ENCODE results near the gene IKZF4.
"Not testable (repeated sequence)": the region's sequence is repeated elsewhere in the genome, so short reads cannot be mapped to it uniquely, and the experiment has no call there.

The IKZF4 gene

GRCh38 chr12:56040151-56040550, 19.3 kb downstream of the IKZF4 start:
- no peak for DNase-seq (ENCODE audit: low spot score)

GRCh38 chr12:56040963-56041551, 20.2 kb downstream of the IKZF4 start:
- no peak for DNase-seq (ENCODE audit: low spot score)

GRCh38 chr12:56041552-56042429, 20.9 kb downstream of the IKZF4 start, which contains the start of gene RPS26:
TSS of gene RPS26 (plus strand) at chr12:56041918. CDS start at chr12:56042167, 249 bp downstream.
- DNase-seq (ENCODE audit: low spot score): peak; percentile 96

GRCh38 chr12:56042430-56042813, 21.6 kb downstream of the IKZF4 start:
- not testable (repeated sequence) for DNase-seq (ENCODE audit: low spot score)

GRCh38 chr12:56042843-56043242, 22.0 kb downstream of the IKZF4 start:
- no peak for DNase-seq (ENCODE audit: low spot score)

GRCh38 chr12:56046027-56046780, 25.4 kb downstream of the IKZF4 start:
- no peak for DNase-seq (ENCODE audit: low spot score)

- DNase-seq (ENCODE audit: low spot score): no peak
These were observed 32.6 kb downstream of the IKZF4 start for GRCh38 chr12:56053407-56053893.

GRCh38 chr12:56059964-56060363, 39.1 kb downstream of the IKZF4 start:
- DNase-seq (ENCODE audit: low spot score): not testable (repeated sequence)

GRCh38 chr12:56061982-56062381, 41.1 kb downstream of the IKZF4 start:
- no peak for DNase-seq (ENCODE audit: low spot score)

- no peak for DNase-seq (ENCODE audit: low spot score)
These were observed 42.2 kb downstream of the IKZF4 start for GRCh38 chr12:56062996-56063395.

GRCh38 chr12:56071648-56072047, 50.8 kb downstream of the IKZF4 start:
- no peak for DNase-seq (ENCODE audit: low spot score)

- no peak for DNase-seq (ENCODE audit: low spot score)
These were observed 53.6 kb downstream of the IKZF4 start for GRCh38 chr12:56074396-56074795.

GRCh38 chr12:56077966-56078365, 57.1 kb downstream of the IKZF4 start:
- DNase-seq (ENCODE audit: low spot score): not testable (repeated sequence)

- no peak for DNase-seq (ENCODE audit: low spot score)
These were observed 57.6 kb downstream of the IKZF4 start for GRCh38 chr12:56078427-56078826.

- peak; percentile 35 for DNase-seq (ENCODE audit: low spot score)
These were observed 58.3 kb downstream of the IKZF4 start for GRCh38 chr12:56078931-56079722.

GRCh38 chr12:56079723-56080555, 59.1 kb downstream of the IKZF4 start, which contains the start of gene ERBB3:
TSS of gene ERBB3 (plus strand) at chr12:56080165. CDS start at chr12:56080301, 136 bp downstream.
- DNase-seq (ENCODE audit: low spot score): peak; percentile 51

- DNase-seq (ENCODE audit: low spot score): no peak
These were observed 59.8 kb downstream of the IKZF4 start for GRCh38 chr12:56080556-56081138.

GRCh38 chr12:56081393-56082347, 60.8 kb downstream of the IKZF4 start:
- DNase-seq (ENCODE audit: low spot score): no peak

- no peak for DNase-seq (ENCODE audit: low spot score)
These were observed 61.5 kb downstream of the IKZF4 start for GRCh38 chr12:56082382-56082781.
